HUDEP-2 (cell line): ENCODE measurements around the gene IL32.
"Not testable (repeated sequence)": the region's sequence is repeated elsewhere in the genome, so short reads cannot be mapped to it uniquely, and the experiment has no call there.

Source experiments
- DNase-seq, 76 experiments: peaks; one replicate each; lab custom pipeline; 2025; ENCODE audit not compliant: unreplicated experiment in 76 of 76; lab: John Stamatoyannopoulos, UW

IL32 gene

DNA sequence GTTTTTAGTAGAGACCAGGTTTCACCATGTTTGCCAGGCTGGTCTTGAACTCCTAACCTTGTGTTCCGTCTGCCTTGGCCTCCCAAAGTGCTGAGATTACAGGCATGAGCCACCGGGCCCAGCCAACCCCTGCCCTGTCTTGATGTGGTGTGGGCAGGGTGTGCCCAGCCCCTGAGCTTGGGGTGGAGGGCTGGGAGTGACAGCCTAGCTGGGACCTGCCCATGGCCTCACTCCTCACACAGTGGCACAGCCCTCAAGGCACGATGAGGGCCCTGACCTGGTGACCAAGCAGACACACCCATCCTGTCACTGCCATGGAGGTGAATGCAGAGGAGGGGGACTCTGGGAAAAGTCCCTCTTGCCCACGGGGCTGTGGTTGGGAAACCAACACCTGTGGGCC lies 3.0 kb downstream of the IL32 start:
- DNase-seq, result no peak

DNA sequence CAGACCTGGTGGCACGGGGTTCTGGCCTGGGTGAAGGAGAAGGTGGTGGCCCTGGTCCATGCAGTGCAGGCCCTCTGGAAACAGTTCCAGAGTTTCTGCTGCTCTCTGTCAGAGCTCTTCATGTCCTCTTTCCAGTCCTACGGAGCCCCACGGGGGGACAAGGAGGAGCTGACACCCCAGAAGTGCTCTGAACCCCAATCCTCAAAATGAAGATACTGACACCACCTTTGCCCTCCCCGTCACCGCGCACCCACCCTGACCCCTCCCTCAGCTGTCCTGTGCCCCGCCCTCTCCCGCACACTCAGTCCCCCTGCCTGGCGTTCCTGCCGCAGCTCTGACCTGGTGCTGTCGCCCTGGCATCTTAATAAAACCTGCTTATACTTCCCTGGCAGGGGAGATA lies 3.7 kb downstream of the IL32 start:
- not testable (repeated sequence) for DNase-seq

DNA sequence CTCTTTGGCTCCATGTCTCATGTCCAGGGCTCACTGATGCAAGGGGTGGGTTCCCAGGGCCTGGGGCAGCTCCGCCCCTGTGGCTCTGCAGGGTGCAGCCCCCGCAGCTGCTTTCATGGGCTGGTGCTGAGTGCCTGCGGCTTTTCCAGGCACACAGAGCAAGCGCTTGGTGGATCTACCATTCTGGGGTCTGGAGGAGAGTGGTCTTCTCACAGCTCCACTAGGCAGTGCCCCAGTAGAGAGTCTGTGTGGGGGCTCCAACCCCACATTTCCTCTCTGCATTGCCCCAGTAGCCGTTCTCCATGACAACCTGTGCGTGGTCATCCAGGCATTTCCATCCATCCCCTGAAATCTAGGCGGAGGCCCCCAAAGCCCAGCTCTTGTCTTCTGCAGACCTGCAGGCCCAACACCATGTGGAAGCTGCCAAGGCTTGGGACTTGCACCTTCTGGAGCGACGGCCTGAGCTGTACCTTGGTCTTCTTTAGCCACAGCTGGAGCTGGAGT lies 5.2 kb downstream of the IL32 start:
- no peak for DNase-seq

DNA sequence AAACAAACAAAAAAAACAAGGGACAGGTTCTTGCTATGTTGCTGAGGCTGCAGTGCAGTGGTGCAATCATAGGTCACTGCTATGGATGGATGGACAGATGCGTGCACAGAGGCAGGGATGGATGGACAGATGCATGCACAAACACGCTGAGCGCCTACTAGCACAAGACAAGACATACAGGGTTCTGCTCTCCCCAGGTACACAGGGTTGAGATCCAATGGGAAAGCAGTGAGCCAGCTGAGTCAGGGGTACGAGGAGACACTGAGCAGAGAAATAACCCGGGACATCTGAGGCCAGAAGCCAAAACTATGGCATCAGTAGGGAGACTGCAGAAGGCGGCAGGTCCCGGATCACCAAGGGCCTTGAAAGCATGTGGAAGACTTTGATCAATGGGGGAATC lies 6.2 kb downstream of the IL32 start:
- no peak for DNase-seq

DNA sequence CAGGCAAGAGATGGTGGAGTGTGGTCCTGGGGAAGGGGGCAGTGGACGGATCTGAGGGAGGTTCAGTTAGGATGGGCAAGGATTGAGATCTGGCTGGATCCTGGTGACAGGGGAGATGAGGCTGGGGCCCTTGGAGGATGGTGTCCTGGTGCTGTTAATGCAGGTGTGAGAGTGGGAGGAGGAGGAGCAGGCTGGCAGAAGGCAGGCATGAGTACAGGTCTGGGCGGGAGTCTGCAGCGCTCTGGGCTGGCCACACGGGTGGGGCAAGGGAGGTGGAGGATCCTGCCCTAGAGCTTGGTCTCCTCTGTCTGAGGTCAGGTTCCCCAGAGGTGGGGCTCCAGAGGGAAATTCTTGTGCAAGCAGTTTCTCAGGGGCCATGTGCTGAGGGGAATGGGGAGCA lies 6.7 kb downstream of the IL32 start:
- not testable (repeated sequence) for DNase-seq

DNA sequence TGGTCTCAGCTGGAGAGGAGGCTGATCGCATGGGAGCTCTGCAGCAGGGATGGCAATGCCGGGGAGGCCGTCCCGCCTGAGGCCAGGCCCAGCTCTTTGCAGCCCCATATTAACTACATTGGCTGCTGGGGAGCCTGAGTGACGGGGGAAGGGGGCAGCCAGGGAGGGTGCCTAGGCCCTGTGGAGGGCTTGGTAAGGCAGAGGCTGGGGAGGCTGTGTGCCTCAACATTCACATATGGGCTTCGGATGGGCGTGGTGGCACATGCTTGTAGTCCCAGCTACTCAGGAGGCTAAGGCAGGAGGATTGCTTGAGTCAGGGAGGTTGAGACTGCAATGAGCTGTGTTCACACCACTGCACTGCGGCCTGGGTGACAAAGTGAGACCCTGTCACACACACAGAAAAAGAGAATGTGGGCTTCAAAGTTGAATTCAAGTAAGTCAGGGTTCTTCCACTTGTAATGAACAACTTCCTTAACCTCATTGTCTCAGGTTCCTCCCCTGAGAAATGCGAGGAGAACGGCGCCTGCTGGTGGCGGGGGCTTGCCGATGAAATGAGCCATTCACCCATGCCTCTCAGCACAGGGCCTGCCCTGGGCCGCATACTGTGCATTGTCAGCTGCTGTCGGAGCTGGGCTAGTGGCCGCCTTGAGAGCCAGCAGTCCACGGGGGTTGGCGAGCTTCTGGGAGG lies 7.3 kb downstream of the IL32 start:
- not testable (repeated sequence) for DNase-seq

DNA sequence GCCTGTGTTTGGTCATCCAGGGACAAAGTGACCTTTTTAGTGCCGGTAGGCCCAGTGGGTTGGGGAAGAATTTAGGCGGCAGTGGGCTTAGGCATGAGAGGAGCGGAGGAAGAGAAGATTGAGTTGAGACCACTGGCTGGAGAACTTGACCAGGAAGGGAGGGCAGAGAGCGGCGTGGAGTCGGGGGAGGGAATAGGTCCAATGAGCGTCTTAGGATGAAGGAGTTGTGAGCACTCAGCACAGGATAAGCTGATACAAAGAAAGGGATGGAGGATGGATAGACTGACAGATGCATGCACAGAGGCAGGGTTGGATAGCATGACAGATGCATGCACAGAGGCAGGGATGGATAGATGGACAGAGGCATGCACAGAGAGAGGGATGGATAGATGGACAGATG lies 8.0 kb downstream of the IL32 start:
- DNase-seq, result no peak

DNA sequence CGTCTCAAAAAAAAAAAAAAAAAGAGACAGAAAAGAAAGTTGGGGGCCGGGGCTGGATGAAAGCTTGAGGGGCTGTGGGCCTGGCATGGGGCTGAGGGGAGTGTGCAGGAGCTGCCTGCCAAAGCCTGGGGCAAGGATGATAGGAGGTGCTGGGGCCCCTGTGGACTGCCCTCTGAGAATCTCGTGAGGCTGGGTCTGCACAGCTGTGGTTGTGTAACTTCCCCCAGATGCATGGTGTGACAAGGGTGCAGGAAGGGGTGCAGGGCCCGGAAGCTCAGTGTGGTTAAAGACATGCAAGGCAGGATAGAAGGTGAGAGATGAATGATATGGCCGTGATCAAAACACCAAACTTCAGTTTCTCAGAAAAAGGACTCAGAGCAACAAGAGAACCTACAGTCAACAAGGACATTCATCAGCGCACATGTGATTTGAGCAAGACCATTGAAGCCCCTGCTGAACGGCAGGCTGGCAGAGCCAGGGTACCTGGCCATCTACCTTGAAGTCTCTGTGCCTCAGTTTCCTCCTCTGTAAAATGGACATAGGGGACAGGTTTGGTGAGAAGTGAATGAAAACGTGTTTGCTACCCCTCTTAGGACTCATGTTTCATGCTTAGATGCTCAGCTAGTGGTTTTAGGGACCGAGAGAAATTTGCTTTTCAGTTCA lies 9.6 kb downstream of the IL32 start:
- DNase-seq, result no peak

DNA sequence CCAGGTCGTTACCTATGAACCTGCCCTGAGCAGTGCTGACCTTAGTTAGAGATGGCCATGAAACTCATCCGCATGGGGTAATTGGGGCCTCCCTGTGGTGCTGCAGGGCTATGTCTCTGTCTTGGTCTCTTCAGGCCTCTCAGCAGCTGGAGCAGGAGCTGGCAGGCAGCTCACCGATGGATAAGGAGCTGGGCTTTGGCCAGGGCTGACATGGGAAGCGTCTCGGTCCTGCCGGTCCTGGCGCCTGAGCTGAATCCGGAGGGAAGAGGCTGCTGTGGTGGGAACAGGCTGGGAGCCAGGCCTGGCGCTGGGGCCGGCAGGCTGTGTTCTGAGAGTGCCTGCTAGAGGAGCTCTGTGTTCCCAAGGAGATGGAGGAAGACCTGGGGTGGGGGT lies 10.1 kb downstream of the IL32 start:
- DNase-seq, result no peak

DNA sequence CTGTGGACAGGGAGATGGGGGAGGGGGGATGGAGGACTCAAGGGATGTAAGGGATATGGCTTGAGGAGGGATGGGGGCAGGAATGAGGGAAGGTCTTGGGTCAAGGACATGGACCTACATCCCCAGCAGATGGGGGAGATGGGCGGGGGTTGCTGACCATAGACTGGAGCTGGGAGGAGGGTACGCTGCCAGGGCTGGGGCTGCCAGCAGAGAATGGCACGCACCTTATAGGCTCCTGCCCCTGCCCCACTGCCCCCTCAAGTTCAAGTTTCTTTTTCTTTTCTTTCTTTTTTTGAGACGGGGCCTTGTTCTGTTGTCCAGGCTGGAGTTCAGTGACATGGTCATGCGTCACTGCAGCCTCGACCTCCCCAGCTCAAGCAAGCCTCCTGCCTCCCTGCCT lies 10.5 kb downstream of the IL32 start:
- DNase-seq, result not testable (repeated sequence)

DNA sequence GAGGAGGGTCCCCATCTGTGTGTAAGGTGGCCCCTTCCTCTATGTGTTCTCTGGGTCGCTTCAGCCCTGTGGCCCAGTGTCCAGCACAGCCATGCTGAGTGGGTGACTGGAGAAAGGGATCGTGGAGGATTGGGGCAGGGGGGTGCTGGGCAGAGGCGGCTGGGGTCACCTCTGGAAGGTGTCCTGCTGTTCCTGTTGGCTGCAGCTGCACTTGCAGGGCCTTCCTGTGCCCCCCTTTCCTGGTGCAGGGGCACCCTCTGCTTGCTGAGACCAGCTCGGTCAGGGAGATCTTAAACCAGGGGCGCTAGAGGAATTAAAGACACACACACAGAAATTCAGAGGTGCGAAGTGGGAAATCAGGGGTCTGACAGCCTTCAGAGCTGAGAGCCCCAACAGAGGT lies 11.1 kb downstream of the IL32 start:
- no peak for DNase-seq

DNA sequence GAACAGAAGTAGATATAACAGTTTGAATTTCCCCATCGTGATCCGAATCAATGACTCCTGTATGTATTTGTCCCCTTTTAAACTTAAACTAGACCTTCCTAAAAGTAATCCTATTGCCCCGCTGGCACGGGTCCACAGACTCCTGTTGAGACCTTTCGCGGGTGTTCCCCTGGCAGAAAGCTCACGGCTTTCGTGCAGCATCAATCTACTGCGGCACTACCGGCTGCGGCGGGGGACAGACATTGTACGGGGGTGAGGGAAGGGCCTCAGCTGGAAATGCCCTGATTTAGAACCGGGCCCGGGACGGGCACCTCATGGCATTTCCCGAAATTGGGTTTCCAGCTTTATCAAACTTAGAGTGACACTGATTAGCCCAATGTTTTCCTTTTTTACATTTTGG lies 14.6 kb downstream of the IL32 start:
- DNase-seq, result no peak

DNA sequence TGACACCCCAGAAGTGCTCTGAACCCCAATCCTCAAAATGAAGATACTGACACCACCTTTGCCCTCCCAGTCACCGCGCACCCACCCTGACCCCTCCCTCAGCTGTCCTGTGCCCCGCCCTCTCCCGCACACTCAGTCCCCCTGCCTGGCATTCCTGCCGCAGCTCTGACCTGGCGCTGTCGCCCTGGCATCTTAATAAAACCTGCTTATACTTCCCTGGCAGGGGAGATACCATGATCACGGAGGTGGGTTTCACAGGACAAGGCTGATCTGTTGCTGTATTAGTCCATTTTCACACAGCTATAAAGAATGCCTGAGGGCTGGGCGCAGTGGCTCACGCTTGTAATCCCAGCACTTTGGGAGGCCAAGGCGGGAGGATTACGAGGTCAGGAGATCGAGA lies 16.5 kb downstream of the IL32 start:
- DNase-seq, result not testable (repeated sequence)

DNA sequence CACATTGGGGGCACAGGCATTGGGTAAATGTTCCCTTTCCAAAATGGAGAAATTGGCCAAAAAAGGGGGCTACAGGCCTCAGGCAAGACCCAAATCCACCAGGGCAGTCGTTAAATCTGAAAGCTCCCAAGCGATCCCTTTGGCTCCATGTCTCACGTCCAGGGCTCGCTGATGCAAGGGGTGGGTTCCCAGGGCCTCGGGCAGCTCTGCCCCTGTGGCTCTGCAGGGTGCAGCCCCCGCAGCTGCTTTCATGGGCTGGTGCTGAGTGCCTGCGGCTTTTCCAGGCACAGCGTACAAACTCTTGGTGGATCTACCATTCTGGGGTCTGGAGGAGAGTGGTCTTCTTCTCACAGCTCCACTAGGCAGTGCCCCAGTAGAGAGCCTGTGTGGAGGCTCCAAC lies 18.0 kb downstream of the IL32 start:
- not testable (repeated sequence) for DNase-seq

DNA sequence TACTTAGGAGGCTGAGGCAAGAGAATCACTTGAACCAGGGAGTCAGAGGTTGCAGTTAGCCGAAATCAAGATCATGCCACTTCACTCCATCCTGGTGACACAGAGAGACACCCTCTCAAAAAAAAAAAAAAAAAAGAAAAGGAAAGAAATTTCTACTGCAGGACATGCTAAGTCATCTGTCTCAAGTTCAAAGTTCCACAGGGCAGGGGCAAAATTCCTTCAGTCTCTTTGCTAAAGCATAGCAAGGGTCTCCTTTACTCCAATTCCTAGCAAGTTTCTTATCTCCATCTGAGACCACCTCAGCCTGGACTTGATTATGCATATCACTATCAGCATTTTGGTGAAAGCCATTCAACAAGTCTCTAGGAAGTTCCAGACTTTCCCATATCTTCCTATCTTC lies 19.1 kb downstream of the IL32 start:
- no peak for DNase-seq

DNA sequence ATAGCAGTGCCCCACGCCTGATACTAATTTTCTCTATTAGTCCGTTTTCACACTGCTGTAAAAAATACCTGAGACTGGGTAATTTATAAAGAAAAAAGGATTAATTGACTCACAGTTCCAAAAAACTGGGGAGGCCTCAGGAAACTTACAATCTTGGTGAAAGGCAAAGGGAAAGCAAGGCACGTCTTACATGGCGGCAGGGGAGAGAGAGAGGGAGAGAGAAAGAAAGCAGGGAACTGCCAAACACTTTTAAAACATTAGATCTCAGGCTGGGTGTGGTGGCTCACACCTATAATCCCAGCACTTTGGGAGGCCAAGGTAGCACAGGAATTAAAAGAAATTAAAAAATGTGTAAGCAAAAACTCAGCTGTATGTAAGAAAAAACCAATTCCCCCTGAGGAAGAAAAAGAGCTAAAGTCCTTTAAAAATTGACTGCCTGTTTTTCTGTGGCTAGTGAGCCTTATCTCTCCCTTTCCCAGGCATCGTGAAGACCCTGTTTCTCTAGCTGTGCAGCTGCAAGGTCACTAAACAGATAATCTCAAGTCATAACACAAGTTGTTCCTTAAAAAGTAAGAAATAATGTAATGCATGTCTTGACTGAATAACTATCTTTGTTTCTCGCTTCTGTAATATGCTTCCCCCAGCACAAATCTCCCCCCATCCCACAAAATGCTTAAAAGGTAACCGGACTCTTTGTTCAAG lies 19.7 kb downstream of the IL32 start:
- DNase-seq, result no peak

DNA sequence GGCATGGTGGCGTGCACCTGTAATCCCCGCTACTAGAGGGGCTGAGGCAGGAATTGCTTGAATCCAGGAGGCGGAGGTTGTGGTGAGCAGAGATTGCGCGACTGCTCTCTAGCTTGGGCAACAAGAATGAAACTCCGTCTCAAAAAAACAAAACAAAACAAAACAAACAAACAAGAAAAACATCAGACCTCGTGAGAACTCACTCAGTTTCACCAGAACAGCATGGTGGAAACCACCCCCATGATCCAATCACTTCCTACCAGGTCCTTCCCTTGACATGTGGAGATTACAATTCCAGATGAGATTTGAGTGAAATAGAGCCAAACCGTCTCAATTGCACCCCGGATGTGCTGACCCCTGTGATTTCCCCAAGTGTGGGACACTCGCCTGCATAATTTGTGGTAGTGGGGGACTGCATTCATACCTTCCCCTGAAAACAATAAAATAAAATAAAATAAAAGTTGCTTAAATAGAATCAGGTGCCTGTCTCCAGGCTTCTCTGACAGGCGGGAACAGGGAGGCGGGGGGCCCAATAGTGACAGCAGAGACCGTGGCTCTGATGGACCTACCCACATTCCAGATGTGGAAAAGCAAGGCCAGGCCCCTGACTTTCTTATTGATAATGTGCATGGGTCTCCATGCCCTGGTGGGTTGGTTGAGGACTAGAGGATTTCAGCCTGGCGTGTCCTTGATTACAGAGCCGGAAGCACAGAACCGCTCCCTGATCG lies 20.6 kb downstream of the IL32 start:
- no peak for DNase-seq

DNA sequence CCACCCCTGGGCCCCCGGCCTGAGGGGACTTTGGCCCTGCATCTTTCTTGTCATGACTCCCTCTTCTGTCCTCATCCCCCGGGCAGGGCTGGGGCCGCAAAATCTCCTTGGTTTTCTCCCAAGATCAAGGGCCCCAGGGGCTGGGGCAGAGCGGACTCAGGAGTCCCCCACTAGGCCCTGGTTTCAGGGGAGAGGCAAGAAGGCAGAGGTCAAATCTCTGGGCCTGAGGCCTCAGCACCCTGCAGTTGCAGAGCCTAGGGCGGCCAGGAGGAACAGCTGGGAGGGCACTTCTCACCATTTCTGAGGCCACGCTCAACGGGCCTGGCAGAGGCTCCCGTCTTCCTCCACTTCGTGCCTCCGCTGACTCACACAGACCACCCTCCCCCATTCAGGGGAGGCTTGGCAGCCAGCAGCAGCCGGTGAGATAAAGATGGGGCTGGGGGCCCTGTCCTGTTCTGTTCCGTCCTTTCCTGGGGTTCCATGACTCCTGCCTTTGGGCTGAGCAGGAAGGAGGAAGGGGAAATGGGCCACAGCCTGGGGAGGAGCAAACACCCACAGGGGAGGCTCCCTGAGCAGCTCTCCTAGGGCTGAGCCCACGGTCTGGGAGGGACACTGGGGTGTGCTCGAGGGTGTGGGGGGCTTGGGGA lies 21.3 kb downstream of the IL32 start:
- peak in 1 of 76 experiments; percentile 1 for DNase-seq

DNA sequence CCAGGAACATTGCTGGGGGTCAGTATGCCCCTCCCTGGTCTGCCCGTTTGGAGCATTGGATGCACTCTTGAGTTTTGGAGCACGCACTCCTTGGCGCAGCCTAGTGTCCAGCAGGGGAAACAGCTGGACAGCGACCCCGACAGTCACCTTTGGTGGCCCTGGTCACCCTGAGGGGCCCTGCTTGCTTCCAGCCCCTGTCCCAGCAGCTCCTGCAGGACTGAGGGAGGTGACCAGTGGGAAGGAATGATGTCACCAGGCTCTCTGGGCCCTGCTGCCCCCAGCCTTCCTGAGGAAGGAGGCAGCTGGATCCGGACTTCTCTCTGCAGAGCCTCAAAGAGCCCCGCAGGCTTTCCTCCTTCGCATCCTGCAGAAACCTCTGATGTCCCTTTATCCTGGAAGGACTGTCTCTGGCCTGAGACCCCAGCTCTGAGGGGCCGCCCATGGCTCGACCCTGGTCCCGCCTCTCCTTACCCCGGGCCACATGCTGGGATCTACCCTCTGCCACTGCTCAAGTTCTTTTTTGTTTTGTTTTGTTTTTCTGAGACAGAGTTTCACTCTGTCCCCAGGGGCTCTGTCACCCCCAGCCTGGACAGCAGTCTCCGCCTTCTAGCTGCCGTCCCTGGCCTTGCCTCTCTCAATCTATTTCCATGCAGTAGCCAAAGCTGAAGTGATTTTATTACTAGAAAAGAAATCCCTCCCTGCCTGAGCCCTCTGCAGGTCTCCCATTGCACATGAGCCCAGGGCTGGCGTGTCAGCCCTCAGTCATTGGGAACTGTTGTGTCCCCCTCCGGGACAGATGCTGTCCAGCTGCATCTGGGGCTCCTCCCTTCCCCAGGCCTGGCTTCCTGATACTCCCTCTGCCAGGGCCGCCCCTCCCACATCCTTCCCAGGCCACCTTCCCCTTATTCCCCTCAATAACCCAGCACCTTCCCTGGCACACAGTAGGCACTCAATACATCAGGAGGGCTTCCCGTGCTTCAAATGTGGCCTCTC lies 22.1 kb downstream of the IL32 start:
- DNase-seq, result peak in 2 of 76 experiments; percentile 5 to 10
